WERI-Rb-1 (cell line): ENCODE results near the gene DIAPH2.

Experiments used
- DNase-seq: peaks from one replicate; pipeline ENCODE4 v3.0.0-alpha.2; 2020
- H3K27ac ChIP-seq: fragments of 250-450 bp; sonication (Bioruptor Pico); 2 replicates; pipeline ENCODE4 v1.5.1; 2020; ENCODE audit warnings: mild to moderate bottlenecking, moderate library complexity
- H3K27me3 ChIP-seq: fragments of 250-450 bp; sonication (Bioruptor Pico); 2 replicates; pipeline ENCODE4 v1.5.1; 2021; ENCODE audit warnings: mild to moderate bottlenecking, low read depth, moderate library complexity; ENCODE audit not compliant: insufficient read depth, severe bottlenecking
- H3K36me3 ChIP-seq: fragments of 250-450 bp; sonication (Bioruptor Pico); 2 replicates; pipeline ENCODE4 v1.5.1; 2020; ENCODE audit warnings: mild to moderate bottlenecking, moderate library complexity
- H3K4me3 ChIP-seq: 2 replicates; pipeline ENCODE4 v1.5.1; 2011; ENCODE audit warnings: low read depth, mild to moderate bottlenecking, control low read depth, low read length
- H3K9me3 ChIP-seq: fragments of 250-450 bp; sonication (Bioruptor Pico); 2 replicates; pipeline ENCODE4 v1.5.1; 2021; ENCODE audit warnings: mild to moderate bottlenecking, moderate library complexity; ENCODE audit not compliant: severe bottlenecking
- TF ChIP-seq, protein P1 (sequence below): IDR thresholded peaks from 2 replicates; pipeline ENCODE4 v1.5.1; 2011; ENCODE audit warnings: low read depth, mild to moderate bottlenecking, control low read depth, inconsistent platforms, low read length

DIAPH2 gene

DNA sequence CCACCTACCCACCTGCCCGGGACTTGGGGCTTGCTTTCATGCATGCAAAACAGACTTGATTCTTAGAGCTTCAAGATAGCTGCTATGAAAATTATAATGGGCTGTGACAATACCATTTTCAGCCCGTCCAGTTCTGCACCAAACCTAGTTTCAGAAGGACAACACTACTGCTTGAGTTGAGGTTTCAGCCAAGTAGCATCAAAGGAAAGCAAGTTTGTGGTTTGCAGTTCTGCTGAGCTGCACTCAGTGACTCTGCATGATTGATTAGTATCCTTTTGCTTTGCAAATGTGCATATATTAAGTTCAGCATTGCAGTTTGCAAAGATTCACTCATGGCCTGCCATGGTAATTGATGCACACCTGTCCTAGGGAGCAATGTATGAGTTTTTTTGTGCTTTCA is 641.8 kb downstream of the DIAPH2 start:
- H3K27me3 ChIP-seq: no peaks in the 10 kb centered on the region
- H3K9me3 ChIP-seq: no peaks in the 10 kb centered on the region
- no peaks in the 10 kb centered on the region for H3K36me3 ChIP-seq
- H3K27ac ChIP-seq: no peak overlapping the region
- H3K4me3 ChIP-seq: no peak overlapping the region
- no peak for DNase-seq
- TF ChIP-seq, protein P1, sequence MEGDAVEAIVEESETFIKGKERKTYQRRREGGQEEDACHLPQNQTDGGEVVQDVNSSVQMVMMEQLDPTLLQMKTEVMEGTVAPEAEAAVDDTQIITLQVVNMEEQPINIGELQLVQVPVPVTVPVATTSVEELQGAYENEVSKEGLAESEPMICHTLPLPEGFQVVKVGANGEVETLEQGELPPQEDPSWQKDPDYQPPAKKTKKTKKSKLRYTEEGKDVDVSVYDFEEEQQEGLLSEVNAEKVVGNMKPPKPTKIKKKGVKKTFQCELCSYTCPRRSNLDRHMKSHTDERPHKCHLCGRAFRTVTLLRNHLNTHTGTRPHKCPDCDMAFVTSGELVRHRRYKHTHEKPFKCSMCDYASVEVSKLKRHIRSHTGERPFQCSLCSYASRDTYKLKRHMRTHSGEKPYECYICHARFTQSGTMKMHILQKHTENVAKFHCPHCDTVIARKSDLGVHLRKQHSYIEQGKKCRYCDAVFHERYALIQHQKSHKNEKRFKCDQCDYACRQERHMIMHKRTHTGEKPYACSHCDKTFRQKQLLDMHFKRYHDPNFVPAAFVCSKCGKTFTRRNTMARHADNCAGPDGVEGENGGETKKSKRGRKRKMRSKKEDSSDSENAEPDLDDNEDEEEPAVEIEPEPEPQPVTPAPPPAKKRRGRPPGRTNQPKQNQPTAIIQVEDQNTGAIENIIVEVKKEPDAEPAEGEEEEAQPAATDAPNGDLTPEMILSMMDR: no peak

DNA sequence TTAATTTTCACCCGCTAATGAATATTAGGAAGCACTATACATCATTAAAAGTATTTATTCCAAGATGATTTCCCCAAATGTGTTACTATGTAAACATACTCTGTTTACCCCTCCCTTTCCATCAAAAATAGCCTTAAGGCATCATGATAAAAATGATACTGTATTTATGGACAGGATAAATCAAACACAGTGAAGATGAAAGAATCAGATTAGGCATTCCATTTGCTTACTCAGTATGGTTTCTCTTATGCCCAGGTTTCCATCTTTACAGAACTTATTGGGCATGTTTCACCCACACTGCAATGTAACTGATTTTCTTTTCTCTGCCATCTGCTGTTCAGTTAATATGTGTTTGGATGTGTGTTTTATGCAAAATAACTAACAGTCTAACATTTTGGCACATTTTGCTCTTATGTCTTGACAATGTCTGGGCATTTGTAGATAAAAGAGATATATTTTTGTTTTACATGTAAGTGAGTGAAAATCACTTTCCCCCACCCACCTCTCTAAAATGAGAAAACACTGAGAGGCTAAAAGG is 644.3 kb downstream of the DIAPH2 start:
- no peaks in the 10 kb centered on the region for H3K36me3 ChIP-seq
- H3K27ac ChIP-seq: no peak overlapping the region
- no peaks in the 10 kb centered on the region for H3K9me3 ChIP-seq
- H3K27me3 ChIP-seq: no peaks in the 10 kb centered on the region
- H3K4me3 ChIP-seq: no peak overlapping the region
- TF ChIP-seq, protein P1: no peak
- no peak for DNase-seq

DNA sequence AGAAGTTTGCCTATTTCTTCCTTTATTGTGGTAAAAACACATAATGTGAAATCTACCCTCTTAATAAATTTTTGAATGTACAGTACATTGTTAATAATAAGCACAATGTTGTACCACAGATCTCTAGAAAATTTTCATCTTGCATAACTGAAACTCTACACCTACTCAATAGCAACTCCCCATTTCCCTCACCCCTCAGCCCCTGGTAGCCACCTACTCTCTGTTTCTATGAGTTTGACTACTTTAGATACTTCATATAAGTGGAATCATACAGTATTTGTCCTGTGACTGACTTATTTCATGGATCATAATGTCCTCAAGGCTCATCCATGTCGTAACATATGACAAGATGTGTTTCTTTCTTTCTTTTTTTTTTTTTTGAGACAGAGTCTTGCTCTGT is 645.5 kb downstream of the DIAPH2 start:
- no peak overlapping the region for H3K27ac ChIP-seq
- H3K27me3 ChIP-seq: no peaks in the 10 kb centered on the region
- TF ChIP-seq, protein P1: no peak
- no peaks in the 10 kb centered on the region for H3K36me3 ChIP-seq
- no peak overlapping the region for H3K4me3 ChIP-seq
- DNase-seq: no peak
- H3K9me3 ChIP-seq: no peaks in the 10 kb centered on the region

DNA sequence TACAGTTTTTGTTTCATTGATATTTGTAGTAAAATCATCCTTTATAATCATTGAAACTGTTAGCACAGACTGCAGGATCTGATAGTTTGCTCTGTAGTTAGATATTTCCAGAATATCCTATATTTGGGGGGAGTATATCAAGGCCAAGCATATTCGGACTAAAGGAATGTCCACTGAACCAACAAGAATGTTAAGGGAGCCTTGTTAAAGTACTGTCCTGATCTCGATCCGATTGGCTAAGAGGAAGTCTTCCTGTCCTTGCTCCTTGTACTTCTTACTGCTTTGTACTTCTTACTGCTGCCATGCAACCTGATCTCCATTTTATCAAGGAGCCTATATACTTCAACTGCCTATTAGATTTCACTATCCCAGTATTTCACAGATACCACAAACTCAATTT is 648.3 kb downstream of the DIAPH2 start:
- TF ChIP-seq, protein P1: no peak
- no peak overlapping the region for H3K4me3 ChIP-seq
- no peak for DNase-seq

DNA sequence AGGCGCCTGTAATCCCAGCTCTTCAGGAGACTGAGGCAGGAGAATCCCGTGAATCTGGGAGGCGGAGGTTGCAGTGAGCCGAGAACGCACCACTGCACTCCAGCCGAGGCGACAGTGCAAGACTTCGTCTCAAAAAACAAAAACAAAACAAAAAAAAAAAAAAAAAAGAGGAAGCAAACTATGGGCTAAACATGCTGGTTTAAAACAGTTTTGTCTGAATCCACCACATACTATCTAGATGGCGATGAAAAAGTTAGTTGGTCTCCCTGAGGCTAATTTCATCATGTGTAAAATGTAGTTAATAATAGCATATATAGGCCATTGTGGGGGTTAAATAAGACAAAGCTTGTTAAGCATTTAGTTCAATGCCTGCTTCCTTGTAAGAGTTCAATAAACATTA is 650.2 kb downstream of the DIAPH2 start:
- no peak overlapping the region for H3K27ac ChIP-seq
- no peaks in the 10 kb centered on the region for H3K27me3 ChIP-seq
- TF ChIP-seq, protein P1: no peak
- H3K36me3 ChIP-seq: no peaks in the 10 kb centered on the region
- no peak for DNase-seq
- no peak overlapping the region for H3K4me3 ChIP-seq
- no peaks in the 10 kb centered on the region for H3K9me3 ChIP-seq

More for the DNA sequence above, 648.3 kb downstream of the DIAPH2 start:
- Histone ChIP-seq H3K9me3 (no peaks in the 10 kb centered on the region), H3K27ac (no peak overlapping the region), H3K27me3 (no peaks in the 10 kb centered on the region), H3K36me3 (no peaks in the 10 kb centered on the region)

DNA sequence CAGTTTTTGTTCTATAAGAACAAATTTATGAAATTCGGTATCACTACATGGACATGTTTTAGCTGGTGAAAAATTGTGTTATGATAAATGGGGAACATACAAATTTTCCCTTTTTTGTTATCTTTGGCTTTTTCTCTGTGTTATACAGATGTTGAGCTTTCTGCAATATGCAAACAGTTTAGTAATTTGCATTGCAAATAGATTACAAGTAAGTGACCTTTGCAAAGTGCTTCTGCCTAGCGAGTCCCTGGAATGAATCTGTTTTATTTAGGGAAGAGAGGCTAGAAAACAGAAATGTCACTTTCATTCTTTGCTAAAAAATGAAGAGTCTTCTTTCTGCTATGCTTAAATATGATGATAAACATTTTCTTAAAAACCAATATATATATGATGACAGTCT is 660.1 kb downstream of the DIAPH2 start:
- no peak for DNase-seq
- no peaks in the 10 kb centered on the region for H3K27me3 ChIP-seq

More for the DNA sequence above, 660.1 kb downstream of the DIAPH2 start:
- H3K36me3 ChIP-seq: no peaks in the 10 kb centered on the region
- no peak overlapping the region for H3K27ac ChIP-seq
- H3K9me3 ChIP-seq: no peaks in the 10 kb centered on the region
- no peak overlapping the region for H3K4me3 ChIP-seq
- TF ChIP-seq, protein P1: no peak
